Mesenchymal stem cell (in vitro differentiated cells and primary cell): ENCODE data around the gene SPATS2L.

Experiments
- DNase-seq: peaks from one replicate; pipeline ENCODE4 v3.0.0-alpha.2; 2013
- H2AFZ ChIP-seq: one replicate; pipeline ENCODE4 v1.6.1; 2013; ENCODE audit warnings: low read depth, mild to moderate bottlenecking, control low read depth, inconsistent platforms, low read length, moderate library complexity
- H2AK5ac ChIP-seq: 2 replicates; pipeline ENCODE4 v1.6.1; 2013; ENCODE audit warnings: low read length, moderate library complexity, mild to moderate bottlenecking, inconsistent platforms; ENCODE audit not compliant: severe bottlenecking
- H2BK120ac ChIP-seq: one replicate; pipeline ENCODE4 v1.6.1; 2013; ENCODE audit warnings: low read depth, mild to moderate bottlenecking, inconsistent platforms, low read length, moderate library complexity
- H2BK12ac ChIP-seq, 2 experiments: one replicate each; pipeline ENCODE4 v1.6.1; 2013; ENCODE audit warnings: inconsistent platforms in 2 of 2, low read length in 2 of 2, mild to moderate bottlenecking in 2 of 2, moderate library complexity in 2 of 2, control low read depth in 1 of 2
- H2BK15ac ChIP-seq: one replicate; pipeline ENCODE4 v1.6.1; 2013; ENCODE audit warnings: mild to moderate bottlenecking, low read depth, inconsistent platforms; ENCODE audit not compliant: poor library complexity, severe bottlenecking
- H2BK5ac ChIP-seq: 2 replicates; pipeline ENCODE4 v1.6.1; 2013; ENCODE audit warnings: low read depth, mild to moderate bottlenecking, low read length, control low read depth, inconsistent platforms; ENCODE audit not compliant: poor library complexity, severe bottlenecking
- H3K14ac ChIP-seq, 2 experiments: one replicate each; pipeline ENCODE4 v1.6.1; 2013; ENCODE audit warnings: inconsistent platforms in 2 of 2, low read length in 2 of 2, control low read depth in 1 of 2, mild to moderate bottlenecking in 1 of 2, moderate library complexity in 1 of 2
- H3K18ac ChIP-seq, 2 experiments: one replicate each; pipeline ENCODE4 v1.6.1; 2013; ENCODE audit warnings: inconsistent platforms in 2 of 2, low read length in 2 of 2, control low read depth in 1 of 2, low read depth in 1 of 2, mild to moderate bottlenecking in 1 of 2
- H3K23ac ChIP-seq, 2 experiments: one replicate each; pipeline ENCODE4 v1.6.1; 2013; ENCODE audit warnings: inconsistent platforms in 2 of 2, low read length in 2 of 2, mild to moderate bottlenecking in 2 of 2, moderate library complexity in 2 of 2, control low read depth in 1 of 2
- H3K27ac ChIP-seq: 2 replicates; pipeline ENCODE4 v1.5.1; 2013; ENCODE audit warnings: mild to moderate bottlenecking, moderate library complexity, low read length, control low read depth, inconsistent platforms; ENCODE audit not compliant: poor library complexity, severe bottlenecking
- H3K27me3 ChIP-seq, 2 experiments: 2 replicates each; pipeline versions ENCODE4 v1.6.1 to v1.7.0; 2013; ENCODE audit warnings: low read length in 2 of 2, mild to moderate bottlenecking in 2 of 2, moderate library complexity in 2 of 2, control low read depth in 1 of 2, inconsistent platforms in 1 of 2; ENCODE audit not compliant: control insufficient read depth in 1 of 2, insufficient read depth in 1 of 2
- H3K36me3 ChIP-seq, 2 experiments: 2 replicates each; pipeline versions ENCODE4 v1.6.1 to v1.7.0; 2013; ENCODE audit warnings: low read length in 2 of 2, control low read depth in 1 of 2, inconsistent platforms in 1 of 2, low read depth in 1 of 2, mild to moderate bottlenecking in 1 of 2; ENCODE audit not compliant: insufficient read depth in 2 of 2, control insufficient read depth in 1 of 2
- H3K4ac ChIP-seq, 2 experiments: one replicate each; pipeline ENCODE4 v1.6.1; 2013; ENCODE audit warnings: inconsistent platforms in 2 of 2, low read length in 2 of 2, mild to moderate bottlenecking in 2 of 2, moderate library complexity in 2 of 2, control low read depth in 1 of 2, low read depth in 1 of 2
- H3K4me1 ChIP-seq: 2 replicates; pipeline ENCODE4 v1.6.1; 2013; ENCODE audit warnings: low read depth, low read length, control low read depth; ENCODE audit not compliant: control insufficient read depth, insufficient read depth
- H3K4me2 ChIP-seq: 2 replicates; pipeline ENCODE4 v1.6.1; 2013; ENCODE audit warnings: low read length, mild to moderate bottlenecking, inconsistent platforms; ENCODE audit not compliant: poor library complexity, severe bottlenecking
- H3K4me3 ChIP-seq, 2 experiments: 2 replicates each; pipeline versions ENCODE4 v1.5.1 to v1.7.0; 2013; ENCODE audit warnings: low read length in 2 of 2, mild to moderate bottlenecking in 2 of 2, control low read depth in 1 of 2, low read depth in 1 of 2; ENCODE audit not compliant: insufficient read depth in 1 of 2
- H3K79me1 ChIP-seq: replicated peaks from 2 replicates; pipeline ENCODE4 v1.6.1; 2013; ENCODE audit warnings: mild to moderate bottlenecking, control low read depth, low read length, inconsistent platforms; ENCODE audit not compliant: poor library complexity, severe bottlenecking
- H3K9ac ChIP-seq: 2 replicates; pipeline ENCODE4 v1.7.0; 2013; ENCODE audit warnings: mild to moderate bottlenecking, low read length, moderate library complexity
- H3K9me3 ChIP-seq: 2 replicates; pipeline ENCODE4 v1.7.0; 2013; ENCODE audit warnings: mild to moderate bottlenecking, low read length; ENCODE audit not compliant: control insufficient read depth
- H4K8ac ChIP-seq: one replicate; pipeline ENCODE4 v1.6.1; 2013; ENCODE audit warnings: inconsistent platforms, mild to moderate bottlenecking, low read length, moderate library complexity
- H4K91ac ChIP-seq: one replicate; pipeline ENCODE4 v1.6.1; 2013; ENCODE audit warnings: mild to moderate bottlenecking, low read length, inconsistent platforms
- WGBS: methylation state at CpG from one replicate; pipeline ENCODE4 v1.1.7; 2013; ENCODE audit warnings: mixed read lengths; 5-methylcytosine and 5-hydroxymethylcytosine counted together

SPATS2L gene

DNA sequence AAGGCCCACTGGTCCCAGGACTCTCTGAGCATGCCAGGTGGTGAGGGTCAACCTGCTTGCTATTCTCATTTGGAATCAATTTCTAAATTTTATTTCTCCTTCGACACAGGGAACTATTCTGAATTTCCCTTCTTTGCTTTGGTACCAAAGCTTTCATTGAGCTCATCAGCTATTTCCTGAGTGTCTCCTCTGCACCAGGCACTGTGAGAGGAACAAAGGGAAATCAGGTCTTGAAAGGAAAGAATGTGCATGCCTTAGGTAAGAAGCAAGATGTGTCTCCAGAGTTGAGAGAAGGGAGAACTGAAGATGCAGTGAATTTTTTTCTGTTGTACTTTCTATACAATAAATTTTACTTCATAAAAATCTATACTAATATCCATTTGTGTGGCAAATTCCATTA lies 17.9 kb downstream of the SPATS2L start:
- H2AFZ ChIP-seq, result no peak overlapping the region

DNA sequence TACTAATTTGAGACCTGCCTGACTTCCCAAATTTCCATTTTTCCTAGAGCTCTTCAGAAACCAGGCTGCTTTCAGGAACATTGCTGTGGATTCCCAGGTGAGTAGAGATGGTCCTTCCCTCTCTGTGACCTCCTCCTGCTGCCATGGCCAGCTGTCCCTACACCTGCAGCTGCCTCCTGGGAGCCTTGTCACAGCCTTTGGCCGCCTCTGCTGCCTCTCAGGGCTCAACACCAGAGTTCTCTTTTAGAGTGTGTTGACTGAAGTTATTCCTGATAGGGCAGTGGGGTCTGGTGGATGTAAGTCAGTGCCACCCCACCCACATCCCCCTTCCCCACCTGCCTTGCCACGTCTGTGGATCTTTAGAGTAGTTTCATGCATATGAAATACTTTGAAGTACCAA lies 22.9 kb downstream of the SPATS2L start:
- Histone ChIP-seq H3K23ac (no peak overlapping the region), H3K27ac (no peak overlapping the region), H3K9me3 (no peaks in the 10 kb centered on the region), H3K4me1 (peaks cover 3% of the 10 kb centered on the region), H3K4ac (no peak overlapping the region), H4K91ac (no peak overlapping the region), H2BK120ac (no peak overlapping the region), H3K4me3 (no peak overlapping the region), H2AK5ac (no peak overlapping the region), H2BK12ac (peak overlapping the region in 1 of 2 experiments; percentile 47), H2AFZ (no peak overlapping the region), H3K18ac (no peak overlapping the region), H4K8ac (no peak overlapping the region), H2BK5ac (no peak overlapping the region), H3K4me2 (no peak overlapping the region), H3K27me3 (no peaks in the 10 kb centered on the region), H3K9ac (peak overlapping the region; percentile 27), H3K36me3 (peaks cover 8 to 14% of the 10 kb centered on the region in 2 experiments), H3K14ac (no peak overlapping the region), H2BK15ac (no peak overlapping the region), H3K79me1 (peaks cover 4% of the 10 kb centered on the region)
- whole genome bisulfite sequencing, result no CpG with 5 or more reads among the region's 2 CpGs
- DNase-seq, result no peak

More for the DNA sequence above, 17.9 kb downstream of the SPATS2L start:
- Histone ChIP-seq H3K36me3 (peaks cover 0 to 4% of the 10 kb centered on the region in 2 experiments), H3K23ac (no peak overlapping the region), H3K4ac (no peak overlapping the region), H3K18ac (no peak overlapping the region), H3K4me2 (no peak overlapping the region), H3K27ac (no peak overlapping the region), H4K91ac (no peak overlapping the region), H2AK5ac (no peak overlapping the region), H3K4me1 (peaks cover 4% of the 10 kb centered on the region), H3K9ac (no peak overlapping the region), H2BK12ac (no peak overlapping the region), H3K4me3 (no peak overlapping the region), H4K8ac (no peak overlapping the region), H3K9me3 (no peaks in the 10 kb centered on the region), H2BK5ac (no peak overlapping the region), H2BK15ac (no peak overlapping the region), H3K27me3 (no peaks in the 10 kb centered on the region), H3K14ac (no peak overlapping the region), H2BK120ac (no peak overlapping the region), H3K79me1 (no peaks in the 10 kb centered on the region)
- 100% methylated on average over 1 of the region's 1 CpG for WGBS
- DNase-seq, result no peak

DNA sequence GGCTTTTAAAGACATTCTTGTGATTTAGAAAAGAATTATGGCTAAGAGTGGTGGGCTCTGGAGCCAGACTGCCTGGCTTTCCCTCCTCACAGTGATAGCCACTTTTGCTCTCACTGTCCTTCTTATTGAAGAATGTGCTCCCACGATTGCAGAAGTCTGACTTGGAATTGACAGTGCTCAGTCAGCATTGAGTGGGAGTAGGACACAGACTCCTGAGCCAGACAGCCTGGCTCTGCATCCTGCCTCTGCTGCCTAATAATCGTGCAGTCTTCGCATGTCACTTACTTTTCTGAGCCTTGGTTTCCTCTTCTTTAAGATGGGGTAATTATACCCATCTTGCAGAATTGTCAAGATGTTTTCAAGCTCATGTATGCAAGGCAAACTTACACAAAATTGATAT lies 23.3 kb downstream of the SPATS2L start:
- WGBS, result 81% methylated on average over 3 of the region's 3 CpGs
- Histone ChIP-seq H3K4me2 (no peak overlapping the region), H2BK12ac (no peak overlapping the region), H2BK15ac (no peak overlapping the region), H2AFZ (no peak overlapping the region), H3K27me3 (no peaks in the 10 kb centered on the region), H3K36me3 (peaks cover 8 to 14% of the 10 kb centered on the region in 2 experiments), H3K4ac (no peak overlapping the region), H3K9ac (peak overlapping the region; percentile 27), H2AK5ac (no peak overlapping the region), H2BK5ac (no peak overlapping the region), H3K27ac (no peak overlapping the region), H2BK120ac (no peak overlapping the region), H4K8ac (no peak overlapping the region), H3K4me3 (no peak overlapping the region), H3K79me1 (peaks cover 4% of the 10 kb centered on the region), H3K14ac (peak overlapping the region in 1 of 2 experiments; percentile 64), H3K4me1 (peaks cover 3% of the 10 kb centered on the region), H3K18ac (no peak overlapping the region), H3K23ac (no peak overlapping the region), H4K91ac (no peak overlapping the region), H3K9me3 (no peaks in the 10 kb centered on the region)
- no peak for DNase-seq

DNA sequence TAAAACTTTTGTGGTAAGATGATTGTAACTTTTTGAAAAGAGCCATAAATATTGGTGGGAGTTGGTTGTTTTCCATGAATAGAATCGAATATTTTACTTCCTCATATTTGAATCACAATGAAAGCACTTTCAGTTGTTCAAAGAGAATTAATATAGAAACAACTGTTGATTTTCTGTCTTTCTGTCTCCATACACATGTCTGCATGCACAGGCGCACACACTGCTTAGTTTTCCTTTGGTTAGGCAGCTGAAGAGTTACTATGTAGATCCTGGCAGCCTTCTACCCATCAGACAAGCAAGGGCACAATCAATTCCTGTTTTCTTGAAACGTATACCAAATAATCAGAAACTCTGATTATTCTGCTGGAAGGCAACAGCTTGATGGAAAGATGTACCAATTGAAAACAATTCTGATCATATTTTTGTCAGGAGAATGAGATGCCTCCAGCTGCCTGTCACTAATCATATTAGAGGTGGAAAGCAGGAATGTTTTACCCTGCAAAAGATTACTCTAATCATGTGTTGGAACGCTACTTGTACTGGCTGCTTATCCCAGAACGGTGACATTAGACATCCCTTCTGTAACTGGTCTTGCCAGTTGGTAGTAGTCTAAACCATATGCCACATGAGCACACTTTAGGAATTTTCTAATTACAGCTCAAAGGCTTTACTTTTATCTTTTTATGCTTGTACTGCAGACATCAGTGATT lies 24.0 kb downstream of the SPATS2L start:
- no peak overlapping the region for H2AK5ac ChIP-seq
- 67% methylated on average over 3 of the region's 5 CpGs for WGBS
- no peaks in the 10 kb centered on the region for H3K27me3 ChIP-seq
- H3K27ac ChIP-seq, result no peak overlapping the region
- H4K91ac ChIP-seq, result no peak overlapping the region
- H3K36me3 ChIP-seq, result peaks cover 8 to 14% of the 10 kb centered on the region in 2 experiments
- H3K4ac ChIP-seq, result no peak overlapping the region
- H2BK5ac ChIP-seq, result no peak overlapping the region
- H3K4me1 ChIP-seq, result peaks cover 3% of the 10 kb centered on the region
- no peak overlapping the region for H2BK15ac ChIP-seq
- no peak overlapping the region for H3K4me2 ChIP-seq
- H4K8ac ChIP-seq, result no peak overlapping the region
- no peak overlapping the region for H3K9ac ChIP-seq
- H3K18ac ChIP-seq, result no peak overlapping the region
- no peak overlapping the region for H3K23ac ChIP-seq
- H2AFZ ChIP-seq, result no peak overlapping the region
- H3K14ac ChIP-seq, result no peak overlapping the region
- no peak for DNase-seq
- H3K4me3 ChIP-seq, result no peak overlapping the region
- H3K79me1 ChIP-seq, result peaks cover 4% of the 10 kb centered on the region
- H2BK120ac ChIP-seq, result no peak overlapping the region
- H2BK12ac ChIP-seq, result no peak overlapping the region
- no peaks in the 10 kb centered on the region for H3K9me3 ChIP-seq
